RWPE2 (cell line): ENCODE data around the gene CROCC2.

Experiments used
- ATAC-seq: fragments of 200-7000 bp; cut with Tn5 transposase; 3 replicates; pipeline ENCODE4 v1.9.1; 2021; ENCODE audit warnings: low read depth
- DNase-seq: peaks from one replicate; pipeline ENCODE4 v3.0.0-alpha.2; 2020; ENCODE audit warnings: low spot score
- H3K27ac ChIP-seq: fragments of 450-650 bp; 2 replicates; pipeline ENCODE4 v1.5.1; 2017; ENCODE audit warnings: mild to moderate bottlenecking; ENCODE audit not compliant: poor library complexity, severe bottlenecking
- H3K27me3 ChIP-seq: fragments of 250-450 bp; sonication (Bioruptor Pico); 2 replicates; pipeline ENCODE4 v1.5.1; 2021; ENCODE audit warnings: mild to moderate bottlenecking, moderate library complexity; ENCODE audit not compliant: insufficient read depth, poor library complexity, severe bottlenecking
- H3K36me3 ChIP-seq: fragments of 250-450 bp; sonication (Bioruptor Pico); 2 replicates; pipeline ENCODE4 v1.5.1; 2020; ENCODE audit warnings: low read depth, mild to moderate bottlenecking, moderate library complexity
- H3K4me1 ChIP-seq: fragments of 250-450 bp; sonication (Bioruptor Pico); 2 replicates; pipeline ENCODE4 v1.5.1; 2021; ENCODE audit warnings: mild to moderate bottlenecking, moderate library complexity; ENCODE audit not compliant: insufficient read depth, poor library complexity, severe bottlenecking
- H3K4me3 ChIP-seq: fragments of 250-450 bp; sonication (Bioruptor Pico); 2 replicates; pipeline ENCODE4 v1.5.1; 2021; ENCODE audit warnings: mild to moderate bottlenecking, moderate library complexity; ENCODE audit not compliant: severe bottlenecking
- H3K9me3 ChIP-seq: fragments of 250-450 bp; sonication (Bioruptor Pico); 2 replicates; pipeline ENCODE4 v1.5.1; 2021; ENCODE audit warnings: mild to moderate bottlenecking, moderate library complexity; ENCODE audit not compliant: severe bottlenecking
- CTCF ChIP-seq: fragments of 450-650 bp; IDR thresholded peaks from one replicate; pipeline ENCODE4 v1.5.1; 2017; ENCODE audit warnings: mild to moderate bottlenecking, moderate library complexity; ENCODE audit not compliant: poor library complexity, severe bottlenecking

Gene CROCC2

GRCh38 chr2:240876035-240876474, 30.1 kb upstream of the CROCC2 start:
- TF ChIP-seq CTCF, result no peak
- no peak overlapping the region for H3K27ac ChIP-seq
- ATAC-seq, result 0 out of 3 replicates have a peak, but pooled peaks have one; percentile 11
- no peaks in the 10 kb centered on the region for H3K36me3 ChIP-seq
- no peak overlapping the region for H3K4me3 ChIP-seq
- no peaks in the 10 kb centered on the region for H3K4me1 ChIP-seq
- no peaks in the 10 kb centered on the region for H3K9me3 ChIP-seq
- H3K27me3 ChIP-seq, result no peaks in the 10 kb centered on the region
- no peak for DNase-seq

- no peak overlapping the region for H3K27ac ChIP-seq
- no peaks in the 10 kb centered on the region for H3K4me1 ChIP-seq
- no peak for ATAC-seq
These were observed 29.5 kb upstream of the CROCC2 start for GRCh38 chr2:240876475-240877251.

GRCh38 chr2:240877460-240878340, 28.4 kb upstream of the CROCC2 start:
- H3K4me3 ChIP-seq, result no peak overlapping the region
- H3K27ac ChIP-seq, result no peak overlapping the region
- no peaks in the 10 kb centered on the region for H3K4me1 ChIP-seq
- H3K36me3 ChIP-seq, result no peaks in the 10 kb centered on the region
- DNase-seq, result no peak
- peaks cover 2% of the 10 kb centered on the region for H3K27me3 ChIP-seq
- no peaks in the 10 kb centered on the region for H3K9me3 ChIP-seq
- TF ChIP-seq CTCF, result no peak
- no peak for ATAC-seq

More at GRCh38 chr2:240876475-240877251, 29.5 kb upstream of the CROCC2 start:
- H3K4me3 ChIP-seq, result no peak overlapping the region
- peak; percentile 57 for DNase-seq
- H3K27me3 ChIP-seq, result peaks cover 2% of the 10 kb centered on the region
- no peak for TF ChIP-seq CTCF
- H3K9me3 ChIP-seq, result no peaks in the 10 kb centered on the region
- no peaks in the 10 kb centered on the region for H3K36me3 ChIP-seq

GRCh38 chr2:240878341-240878936, 27.7 kb upstream of the CROCC2 start:
- DNase-seq (no peak), ATAC-seq (no peak)
- no peak overlapping the region for H3K27ac ChIP-seq
- H3K36me3 ChIP-seq, result no peaks in the 10 kb centered on the region
- no peaks in the 10 kb centered on the region for H3K9me3 ChIP-seq
- no peak overlapping the region for H3K4me3 ChIP-seq
- no peak for TF ChIP-seq CTCF
- H3K4me1 ChIP-seq, result no peaks in the 10 kb centered on the region
- peaks cover 2% of the 10 kb centered on the region for H3K27me3 ChIP-seq
